Nephron (organoid): Measurements from ENCODE around the gene PLCB1.

Source experiments
- H3K27ac Mint-ChIP-seq, 3 experiments: 2 replicates each; pipeline ENCODE4 v1.8.0; 2020; ENCODE audit warnings: mixed read lengths in 3 of 3, mild to moderate bottlenecking in 2 of 3, moderate library complexity in 1 of 3
- H3K27me3 Mint-ChIP-seq: 2 replicates; pipeline ENCODE4 v1.8.0; 2021; ENCODE audit warnings: low read depth, mild to moderate bottlenecking, moderate library complexity, mixed read lengths
- H3K36me3 Mint-ChIP-seq: 2 replicates; pipeline ENCODE4 v1.8.0; 2020; ENCODE audit warnings: low read depth, mixed read lengths
- H3K4me1 Mint-ChIP-seq: 2 replicates; pipeline ENCODE4 v1.8.0; 2020; ENCODE audit warnings: mixed read lengths
- H3K4me3 Mint-ChIP-seq, 3 experiments: 2 replicates each; pipeline ENCODE4 v1.8.0; 2020; ENCODE audit warnings: mild to moderate bottlenecking in 3 of 3, mixed read lengths in 3 of 3, moderate library complexity in 2 of 3
- H3K9me3 Mint-ChIP-seq: 2 replicates; pipeline ENCODE4 v1.8.0; 2020; ENCODE audit warnings: mixed read lengths
- TF ChIP-seq, protein P1 (sequence below), 3 experiments: fragments of 200-600 bp; sonication (generic); IDR thresholded peaks; one replicate each; pipeline ENCODE4 v1.5.0; 2021; ENCODE audit warnings: antibody characterized with exemption in 3 of 3; ENCODE audit not compliant: unreplicated experiment in 3 of 3

The PLCB1 gene

DNA sequence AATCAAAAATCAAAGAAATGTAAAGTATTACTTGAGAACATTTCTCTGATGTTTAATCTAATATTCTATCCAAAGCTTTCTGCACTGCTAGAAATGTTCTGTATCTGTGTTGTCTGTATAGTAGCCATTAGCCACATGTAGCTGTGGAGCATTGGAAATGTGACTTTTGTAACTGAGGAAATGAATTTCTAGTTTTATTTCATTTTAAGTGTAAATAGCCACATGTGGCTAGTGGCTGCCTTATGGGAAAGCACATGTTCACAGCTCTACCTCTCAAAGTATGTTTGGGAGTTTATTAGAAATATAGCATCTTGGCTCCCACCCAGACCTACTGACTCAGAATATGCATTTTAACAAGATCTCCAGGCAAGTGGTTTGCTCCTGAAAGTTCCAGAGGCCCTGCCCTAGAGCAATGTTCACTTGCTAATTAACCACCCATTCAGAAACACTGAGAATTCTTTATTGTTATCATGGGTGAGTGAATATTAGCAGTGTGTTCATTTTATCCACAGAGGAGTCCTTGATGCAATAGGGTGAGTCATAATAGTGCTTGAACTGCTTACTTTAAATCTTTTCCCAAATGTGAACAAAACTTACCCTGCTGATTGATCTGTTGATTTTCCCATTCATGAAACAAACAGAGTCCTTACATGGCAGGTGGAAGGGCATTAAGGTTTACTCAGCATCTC is 282.7 kb downstream of the PLCB1 start:
- Mint-ChIP-seq H3K27me3 (no peaks in the 10 kb centered on the region), H3K4me3 (no peak overlapping the region), H3K9me3 (no peaks in the 10 kb centered on the region), H3K4me1 (peaks cover 8% of the 10 kb centered on the region), H3K27ac (peak overlapping the region; percentile 41 to 77 (median 76)), H3K36me3 (no peaks in the 10 kb centered on the region)
- TF ChIP-seq, protein P1, sequence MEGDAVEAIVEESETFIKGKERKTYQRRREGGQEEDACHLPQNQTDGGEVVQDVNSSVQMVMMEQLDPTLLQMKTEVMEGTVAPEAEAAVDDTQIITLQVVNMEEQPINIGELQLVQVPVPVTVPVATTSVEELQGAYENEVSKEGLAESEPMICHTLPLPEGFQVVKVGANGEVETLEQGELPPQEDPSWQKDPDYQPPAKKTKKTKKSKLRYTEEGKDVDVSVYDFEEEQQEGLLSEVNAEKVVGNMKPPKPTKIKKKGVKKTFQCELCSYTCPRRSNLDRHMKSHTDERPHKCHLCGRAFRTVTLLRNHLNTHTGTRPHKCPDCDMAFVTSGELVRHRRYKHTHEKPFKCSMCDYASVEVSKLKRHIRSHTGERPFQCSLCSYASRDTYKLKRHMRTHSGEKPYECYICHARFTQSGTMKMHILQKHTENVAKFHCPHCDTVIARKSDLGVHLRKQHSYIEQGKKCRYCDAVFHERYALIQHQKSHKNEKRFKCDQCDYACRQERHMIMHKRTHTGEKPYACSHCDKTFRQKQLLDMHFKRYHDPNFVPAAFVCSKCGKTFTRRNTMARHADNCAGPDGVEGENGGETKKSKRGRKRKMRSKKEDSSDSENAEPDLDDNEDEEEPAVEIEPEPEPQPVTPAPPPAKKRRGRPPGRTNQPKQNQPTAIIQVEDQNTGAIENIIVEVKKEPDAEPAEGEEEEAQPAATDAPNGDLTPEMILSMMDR (IDR thresholded peaks at IDR 0.05; ENCODE audit: unreplicated experiment in 3 of 3) = no peak

DNA sequence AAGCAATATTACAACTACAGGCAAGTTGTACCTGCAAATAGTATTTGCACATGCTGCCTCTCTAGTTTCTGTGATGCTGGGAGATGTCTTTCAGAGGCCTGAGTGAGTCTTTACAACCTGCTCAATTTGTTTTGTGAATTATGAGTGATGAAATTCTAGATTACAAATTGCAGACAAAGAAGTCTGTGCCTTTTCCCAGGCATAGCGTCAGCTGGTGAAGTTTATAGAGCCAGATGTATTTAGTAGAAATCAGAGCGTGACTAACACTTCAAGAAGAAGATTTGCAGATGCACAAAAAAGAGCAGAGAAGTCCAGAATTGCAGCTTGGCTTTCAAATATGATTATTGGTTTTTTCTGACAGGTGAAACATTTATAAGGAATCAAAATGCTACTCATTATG is 289.9 kb downstream of the PLCB1 start:
- Mint-ChIP-seq H3K4me3 (no peak overlapping the region), H3K27ac (no peak overlapping the region), H3K4me1 (peaks cover 34% of the 10 kb centered on the region), H3K27me3 (no peaks in the 10 kb centered on the region), H3K9me3 (no peaks in the 10 kb centered on the region), H3K36me3 (no peaks in the 10 kb centered on the region)
- TF ChIP-seq, protein P1 (IDR thresholded peaks at IDR 0.05; ENCODE audit: unreplicated experiment in 3 of 3) = no peak

DNA sequence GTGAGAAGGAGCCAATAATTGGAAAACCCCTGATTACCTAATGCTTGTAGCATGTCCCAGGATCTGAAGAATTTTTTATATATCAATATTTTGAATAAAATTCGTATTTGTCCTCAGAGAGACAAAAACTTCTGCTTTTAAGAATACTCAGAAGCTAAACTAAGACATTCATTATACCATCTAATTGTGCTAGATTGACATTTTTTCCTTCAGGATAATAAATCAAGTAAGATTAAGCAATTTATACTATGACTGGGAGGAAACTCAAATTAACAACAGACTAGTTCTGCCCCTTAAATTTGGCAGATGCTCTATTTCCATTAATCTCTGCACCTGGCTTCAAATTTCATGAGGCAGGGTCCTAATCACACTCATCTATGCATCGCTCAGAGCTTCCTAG is 291.4 kb downstream of the PLCB1 start:
- Mint-ChIP-seq H3K4me1 (peaks cover 43% of the 10 kb centered on the region), H3K4me3 (no peak overlapping the region), H3K27ac (peak overlapping the region in 1 of 3 experiments; percentile 34), H3K9me3 (no peaks in the 10 kb centered on the region), H3K27me3 (no peaks in the 10 kb centered on the region), H3K36me3 (no peaks in the 10 kb centered on the region)
- TF ChIP-seq, protein P1 (IDR thresholded peaks at IDR 0.05; ENCODE audit: unreplicated experiment in 3 of 3) = no peak

DNA sequence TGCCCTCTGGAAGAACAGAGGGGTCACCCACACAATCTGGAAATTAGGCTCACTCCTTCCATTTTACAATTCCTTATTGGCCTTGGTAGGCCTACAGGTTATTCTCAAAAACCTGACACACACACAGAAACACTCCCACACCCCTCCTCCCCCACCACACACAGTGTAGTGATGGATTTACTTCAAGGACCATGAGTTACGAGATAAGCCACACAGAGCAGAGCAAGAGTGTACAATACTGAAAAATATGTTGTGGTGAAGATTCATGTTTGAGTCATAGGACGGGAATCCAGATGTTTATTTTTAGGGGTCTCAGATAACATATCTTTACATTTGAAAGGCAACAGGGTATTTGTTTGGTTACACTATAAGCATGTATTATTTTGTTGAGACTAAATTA is 291.9 kb downstream of the PLCB1 start:
- Mint-ChIP-seq H3K9me3 (no peaks in the 10 kb centered on the region), H3K36me3 (no peaks in the 10 kb centered on the region), H3K27ac (peak overlapping the region; percentile 16 to 34 (median 28)), H3K27me3 (no peaks in the 10 kb centered on the region), H3K4me1 (peaks cover 43% of the 10 kb centered on the region), H3K4me3 (no peak overlapping the region)
- TF ChIP-seq, protein P1 (IDR thresholded peaks at IDR 0.05; ENCODE audit: unreplicated experiment in 3 of 3) = no peak

DNA sequence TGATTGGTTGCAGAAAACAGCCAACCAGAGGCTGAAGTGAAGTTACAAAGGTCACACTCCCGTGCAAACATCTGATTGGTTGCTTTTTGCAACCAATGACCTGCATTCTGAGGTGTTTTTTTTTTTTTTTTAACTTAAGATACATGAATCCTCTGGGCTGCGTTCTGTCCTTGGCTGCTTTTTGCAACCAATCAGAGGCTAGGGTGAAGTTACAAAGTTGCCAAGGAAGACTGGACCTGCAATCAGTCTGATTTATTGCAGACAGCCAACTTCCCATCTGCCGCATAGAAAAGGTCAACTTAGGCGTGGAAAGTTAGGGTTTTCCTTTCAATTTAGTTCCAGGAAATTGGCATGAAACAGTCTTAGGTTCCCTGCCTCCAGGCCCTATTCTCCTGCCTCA is 292.9 kb downstream of the PLCB1 start:
- TF ChIP-seq, protein P1 (IDR thresholded peaks at IDR 0.05; ENCODE audit: unreplicated experiment in 3 of 3) = no peak
- Mint-ChIP-seq H3K4me3 (no peak overlapping the region), H3K27ac (no peak overlapping the region)

DNA sequence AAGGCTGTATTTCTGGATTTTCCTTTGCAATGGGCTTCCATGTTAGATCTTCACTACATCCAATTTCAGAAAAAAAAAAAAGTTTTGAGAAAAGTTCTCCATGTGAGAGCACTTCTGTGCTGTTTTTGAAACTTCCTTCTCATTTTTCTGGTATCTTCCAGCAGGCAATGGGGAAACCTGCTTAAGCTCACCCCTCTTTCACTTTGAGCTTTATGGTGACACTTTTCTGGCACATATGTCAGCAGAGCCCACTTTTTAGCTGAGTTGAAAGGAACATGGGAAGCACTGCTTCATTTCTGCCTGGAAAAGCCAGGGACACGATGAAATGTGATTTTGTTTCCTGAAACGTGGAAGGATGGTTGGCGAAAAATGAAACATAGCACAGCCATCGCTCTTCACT is 293.7 kb downstream of the PLCB1 start:
- peaks cover 48% of the 10 kb centered on the region for H3K4me1 Mint-ChIP-seq
- H3K9me3 Mint-ChIP-seq = no peaks in the 10 kb centered on the region
- no peaks in the 10 kb centered on the region for H3K27me3 Mint-ChIP-seq
- H3K4me3 Mint-ChIP-seq = no peak overlapping the region
- no peaks in the 10 kb centered on the region for H3K36me3 Mint-ChIP-seq
- H3K27ac Mint-ChIP-seq = no peak overlapping the region
- TF ChIP-seq, protein P1 (IDR thresholded peaks at IDR 0.05; ENCODE audit: unreplicated experiment in 3 of 3) = no peak

More for the DNA sequence above, 292.9 kb downstream of the PLCB1 start:
- H3K27me3 Mint-ChIP-seq = no peaks in the 10 kb centered on the region
- peaks cover 46% of the 10 kb centered on the region for H3K4me1 Mint-ChIP-seq
- H3K9me3 Mint-ChIP-seq = no peaks in the 10 kb centered on the region
- no peaks in the 10 kb centered on the region for H3K36me3 Mint-ChIP-seq
